Stomach (tissue), 9 donors: ENCODE data around the gene KCTD17. TPM values are rescaled to one million over a fixed set of nuclear protein-coding genes. Genes with fewer than 3 reads are reported as not detected.
A peak's percentile ranks its signal among the peaks of the same experiment; 100 is the strongest.

Experiments
- DNase-seq, 2 donors: peaks; one replicate each; pipeline versions ENCODE4 v3.0.0 to v3.0.0-alpha.2; 2013 to 2019
- H3K27ac ChIP-seq, 5 donors: fragments of 200-600 bp in 4 of 5; sonication (generic) in 4 of 5; one replicate each; pipeline ENCODE4 v1.5.1; 2013 to 2019; ENCODE audit warnings: mild to moderate bottlenecking in 1 of 5, moderate library complexity in 1 of 5
- H3K27me3 ChIP-seq, 3 donors: fragments of 200-600 bp; sonication (generic); one replicate each; pipeline ENCODE4 v1.5.1; 2017 to 2019; ENCODE audit warnings: mixed run types in 1 of 3
- H3K36me3 ChIP-seq, 4 donors: fragments of 200-600 bp; sonication (generic); 1 replicate in 3 of 4; 2 replicates in 1 of 4; pipeline ENCODE4 v1.5.1; 2016 to 2019
- H3K4me1 ChIP-seq, 4 donors: fragments of 200-600 bp; sonication (generic); one replicate each; pipeline ENCODE4 v1.5.1; 2016 to 2019
- H3K4me3 ChIP-seq, 4 donors: fragments of 200-600 bp; sonication (generic) in 3 of 4; one replicate each; pipeline ENCODE4 v1.5.1; 2016 to 2019; ENCODE audit warnings: mild to moderate bottlenecking in 1 of 4
- H3K9me3 ChIP-seq, 4 donors: fragments of 200-600 bp; sonication (generic); one replicate each; pipeline ENCODE4 v1.5.1; 2016 to 2019
- CTCF ChIP-seq, 7 experiments: fragments of 450-650 bp in 4 of 7; fragments of 200-600 bp in 3 of 7; sonication (generic) in 3 of 7; IDR thresholded peaks; one replicate each; pipeline ENCODE4 v1.5.1; 2016 to 2019; ENCODE audit warnings: antibody characterized with exemption in 7 of 7, control low read depth in 2 of 7, mild to moderate bottlenecking in 1 of 7
- EP300 ChIP-seq: sonication (generic); formaldehyde crosslinking; IDR thresholded peaks from one replicate; pipeline ENCODE4 v1.6.1; 2017; ENCODE audit warnings: antibody characterized with exemption
- POLR2A ChIP-seq, 4 donors: fragments of 450-650 bp; IDR thresholded peaks; one replicate each; pipeline ENCODE4 v1.6.1; 2016; ENCODE audit warnings: antibody characterized with exemption in 4 of 4, control low read depth in 2 of 4, mild to moderate bottlenecking in 1 of 4, moderate library complexity in 1 of 4
- POLR2AphosphoS5 ChIP-seq, 3 donors: sonication (generic); formaldehyde crosslinking; IDR thresholded peaks; one replicate each; pipeline ENCODE4 v1.6.1; 2016; ENCODE audit warnings: antibody characterized with exemption in 3 of 3
- WGBS, 5 donors: extraction: QIAGEN DNeasy Blood & Tissue Kit in 3 of 5; methylation state at CpG; one replicate each; pipeline versions ENCODE4 v1.1.5 to v1.1.7; 2013 to 2018; 5-methylcytosine and 5-hydroxymethylcytosine counted together
- intact Hi-C: fragments of 100-400 bp; cut with DNase I; formaldehyde crosslinking; loops from one replicate; pipeline ENCODE4 v1.15.1; 2023; ENCODE audit warnings: low total_unique reads
- polyA plus RNA-seq, 3 donors: library from polyadenylated mRNA; stranded (reverse); fragments of 200-250 nt; gene quantifications; one replicate each; pipeline ENCODE4 v1.2.3, GENCODE V29; 2013
- total RNA-seq, 5 donors: library from RNA; depleted of rRNA; stranded (reverse); fragments of >200 nt; gene quantifications; one replicate each; pipeline versions ENCODE4 v1.1.0 to v1.2.3, GENCODE V29; 2014 to 2016
- donor health status: healthy with polysubstance abuse.
- donor health status: Bipolar disorder and iron deficiency.
- donor health status: healthy.

The KCTD17 gene
- total and polyA plus RNA-seq, 8 donors = 1.8 to 82.8 (median 9.2) TPM

DNA sequence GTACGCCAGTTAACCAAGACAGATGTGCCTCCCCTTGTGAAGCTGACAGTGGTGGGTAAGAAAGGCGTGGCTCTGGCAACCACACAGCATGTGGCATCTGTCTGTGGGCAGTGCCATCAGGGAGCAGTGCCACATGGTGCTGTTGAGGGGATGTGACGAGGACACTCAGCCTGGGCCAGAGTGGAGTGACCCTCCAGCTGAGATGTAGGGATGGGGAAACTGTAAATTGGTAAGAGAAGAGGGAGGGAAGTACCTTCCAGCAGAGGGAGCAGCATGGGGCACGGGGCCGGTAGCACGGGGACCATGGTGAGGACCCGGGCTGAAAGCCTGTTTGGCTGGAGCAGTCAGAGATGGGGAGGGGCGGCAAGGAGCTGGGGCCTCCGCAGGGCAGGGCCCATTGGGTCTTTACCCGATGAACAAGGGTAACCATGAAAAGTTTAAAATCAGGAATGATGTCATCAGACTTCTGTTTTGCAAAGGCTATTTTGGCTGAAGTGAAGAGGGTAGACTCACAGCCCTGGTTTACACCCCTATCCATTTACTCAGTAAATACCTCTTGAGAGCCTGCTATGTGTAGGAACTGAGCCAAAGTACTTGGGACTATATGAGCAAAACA, 47.5 kb downstream of the KCTD17 start:
- Histone ChIP-seq H3K27me3 (peaks cover 0 to 65% (median 10%) of the 10 kb centered on the region in 3 donors), H3K9me3 (no peaks in the 10 kb centered on the region), H3K27ac (no peak overlapping the region), H3K4me3 (no peak overlapping the region), H3K4me1 (no peaks in the 10 kb centered on the region), H3K36me3 (no peaks in the 10 kb centered on the region)
- intact Hi-C loops = no loop called here
- WGBS, 5 donors = 51 to 61% (median 55%) methylated on average over 10 of the region's 10 CpGs
- TF ChIP-seq POLR2A (IDR thresholded peaks at IDR 0.05) (no peak), EP300 (no peak)
- DNase-seq = no peak

DNA sequence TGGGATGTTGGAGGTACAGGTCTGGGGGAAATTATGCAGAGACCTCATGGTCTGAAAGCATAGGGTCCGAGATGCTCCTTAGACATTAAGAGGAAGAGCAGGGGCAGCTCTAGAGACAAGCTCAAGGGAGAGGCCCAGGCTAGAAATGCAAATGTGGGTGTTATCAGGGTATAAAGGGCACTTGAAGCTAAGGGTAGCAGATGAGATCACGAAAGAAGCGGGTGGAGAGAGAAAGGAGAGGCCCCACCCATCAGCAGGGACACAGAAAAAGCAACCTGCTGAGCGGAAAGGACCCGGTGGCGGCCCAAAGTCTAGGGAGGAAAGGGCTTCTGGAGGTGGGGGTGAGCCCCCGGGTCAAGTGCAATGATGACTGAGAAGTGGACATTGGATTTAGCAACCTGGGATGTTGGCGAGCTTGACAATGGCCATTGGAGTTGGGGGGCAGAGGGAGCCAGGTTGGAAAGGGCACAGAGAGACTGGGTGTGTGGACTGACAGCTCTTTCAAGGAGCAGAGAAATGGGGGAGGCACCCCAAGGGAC, 49.1 kb downstream of the KCTD17 start:
- Histone ChIP-seq H3K9me3 (no peaks in the 10 kb centered on the region), H3K36me3 (no peaks in the 10 kb centered on the region), H3K4me1 (no peaks in the 10 kb centered on the region), H3K4me3 (no peak overlapping the region), H3K27ac (no peak overlapping the region), H3K27me3 (peaks cover 0 to 63% (median 9%) of the 10 kb centered on the region in 3 donors)
- intact Hi-C loops = no loop called here
- peak in 1 of 2 donors; percentile 81 for DNase-seq
- TF ChIP-seq POLR2A (IDR thresholded peaks at IDR 0.05) (no peak), EP300 (no peak), CTCF (IDR thresholded peaks at IDR 0.05) (no peak), POLR2AphosphoS5 (IDR thresholded peaks at IDR 0.05) (no peak)
- 43 to 66% (median 60%) methylated on average over 8 of the region's 8 CpGs for WGBS, 5 donors

- Histone ChIP-seq H3K4me3 (no peak overlapping the region), H3K27me3 (peaks cover 0 to 57% (median 3%) of the 10 kb centered on the region in 3 donors), H3K9me3 (no peaks in the 10 kb centered on the region), H3K27ac (no peak overlapping the region), H3K4me1 (no peaks in the 10 kb centered on the region), H3K36me3 (no peaks in the 10 kb centered on the region)
- no peak for TF ChIP-seq POLR2A (IDR thresholded peaks at IDR 0.05)
- no peak for TF ChIP-seq EP300
- TF ChIP-seq CTCF (IDR thresholded peaks at IDR 0.05) = no peak
- TF ChIP-seq POLR2AphosphoS5 (IDR thresholded peaks at IDR 0.05) = no peak
- peak in 1 of 2 donors; percentile 47 for DNase-seq
- intact Hi-C loops = no loop called here
- 69 to 88% (median 73%) methylated on average over 8 to 10 of the region's 10 CpGs for WGBS, 5 donors
Measured at GRCh38 chr22:37101311-37102066, 49.9 kb downstream of the KCTD17 start.

GRCh38 chr22:37103151-37103550, 51.6 kb downstream of the KCTD17 start:
- Histone ChIP-seq H3K4me1 (no peaks in the 10 kb centered on the region), H3K36me3 (no peaks in the 10 kb centered on the region), H3K27ac (no peak overlapping the region), H3K4me3 (no peak overlapping the region), H3K9me3 (no peaks in the 10 kb centered on the region), H3K27me3 (peaks cover 0 to 53% (median 3%) of the 10 kb centered on the region in 3 donors)
- WGBS, 5 donors = 58 to 80% (median 71%) methylated on average over 8 to 18 of the region's 18 CpGs
- DNase-seq = no peak
- intact Hi-C loops = no loop called here
- TF ChIP-seq POLR2A (IDR thresholded peaks at IDR 0.05) = no peak
- TF ChIP-seq EP300 = no peak
- no peak for TF ChIP-seq CTCF (IDR thresholded peaks at IDR 0.05)
- TF ChIP-seq POLR2AphosphoS5 (IDR thresholded peaks at IDR 0.05) = no peak
